ENCODE results near the gene RNF182.
"Not testable (repeated sequence)": the region's sequence is repeated elsewhere in the genome, so short reads cannot be mapped to it uniquely, and the experiment has no call there.

Gene RNF182

DNA sequence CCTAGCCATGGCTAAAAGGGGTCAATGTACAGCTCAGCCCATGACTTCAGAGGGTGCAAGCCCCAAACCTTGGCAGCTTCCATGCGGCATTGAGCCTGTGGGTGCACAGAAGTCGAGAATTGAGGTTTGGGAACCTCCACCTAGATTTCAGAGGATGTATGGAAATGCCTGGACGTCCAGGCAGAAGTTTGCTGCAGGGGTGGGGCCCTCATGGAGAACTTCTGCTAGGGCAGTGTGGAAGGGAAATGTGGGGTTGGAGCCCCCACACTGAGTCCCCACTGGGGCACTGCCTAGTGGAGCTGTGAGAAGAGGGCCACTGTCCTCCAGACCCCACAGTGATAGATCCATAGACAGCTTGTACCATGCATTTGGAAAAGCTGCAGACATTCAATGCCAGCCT, 47.9 kb downstream of the RNF182 start:
- not testable (repeated sequence) for DNase-seq

DNA sequence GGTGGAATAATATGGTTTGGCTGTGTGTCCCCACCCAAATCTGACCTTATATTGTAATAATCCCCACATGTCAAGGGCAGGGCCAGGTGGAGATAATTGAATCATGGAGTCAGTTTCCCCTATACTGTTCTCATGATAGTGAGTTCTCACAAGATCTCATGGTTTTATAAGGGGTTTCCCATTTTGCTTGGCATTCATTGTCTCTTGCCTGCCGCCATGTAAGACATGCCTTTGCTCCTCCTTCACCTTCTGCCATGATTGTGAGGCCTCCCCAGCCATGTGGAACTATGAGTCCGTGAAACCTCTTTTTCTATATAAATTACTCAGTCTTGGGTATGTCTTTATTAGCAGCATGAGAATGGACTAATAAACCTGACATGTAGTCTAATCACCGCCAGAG, 48.7 kb downstream of the RNF182 start:
- not testable (repeated sequence) for DNase-seq

DNA sequence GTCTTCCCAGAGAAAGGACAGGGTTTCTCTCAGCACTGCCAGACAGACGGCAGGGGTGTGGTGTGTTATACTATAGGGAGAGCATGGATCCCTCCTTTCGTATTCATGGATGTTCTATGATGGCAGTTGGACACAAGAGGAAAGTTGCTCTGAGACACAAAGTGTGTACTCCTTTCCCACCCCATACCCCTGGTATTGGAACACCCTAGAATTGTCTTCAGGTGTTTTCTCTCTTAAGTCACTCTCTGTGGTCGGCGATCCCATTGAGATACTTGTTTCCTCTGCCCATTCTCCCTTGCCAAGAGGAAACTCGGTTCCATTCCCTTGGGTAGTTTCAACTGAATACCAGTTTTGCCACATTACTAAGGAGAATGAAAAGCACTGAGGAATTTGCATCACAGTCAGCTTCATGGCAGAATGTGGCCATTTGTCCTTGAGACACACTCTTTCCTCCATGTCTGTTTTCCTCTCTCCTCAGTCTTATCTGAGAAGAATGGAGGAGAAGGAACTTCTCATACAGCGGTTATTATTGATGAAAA, 53.4 kb downstream of the RNF182 start:
- no peak for DNase-seq

DNA sequence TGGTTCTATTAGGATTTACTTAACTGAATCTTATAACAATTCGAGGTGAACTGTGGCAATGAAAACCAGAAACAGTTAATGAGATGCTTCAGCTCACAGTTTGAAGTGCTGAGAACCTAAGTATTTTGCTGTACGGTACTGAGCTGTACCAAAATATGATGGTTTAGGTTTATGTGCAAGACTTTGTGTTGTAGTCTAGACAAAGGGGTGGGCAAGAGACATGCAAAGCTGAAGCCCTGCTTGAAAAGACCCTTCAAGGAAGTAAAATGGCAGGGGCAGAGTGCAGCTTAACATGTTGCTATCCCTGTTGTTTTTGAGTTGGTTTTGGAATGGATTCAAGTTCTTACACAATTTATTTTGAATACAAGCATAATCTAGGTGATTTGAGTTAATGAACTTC, 54.0 kb downstream of the RNF182 start:
- DNase-seq: no peak

DNA sequence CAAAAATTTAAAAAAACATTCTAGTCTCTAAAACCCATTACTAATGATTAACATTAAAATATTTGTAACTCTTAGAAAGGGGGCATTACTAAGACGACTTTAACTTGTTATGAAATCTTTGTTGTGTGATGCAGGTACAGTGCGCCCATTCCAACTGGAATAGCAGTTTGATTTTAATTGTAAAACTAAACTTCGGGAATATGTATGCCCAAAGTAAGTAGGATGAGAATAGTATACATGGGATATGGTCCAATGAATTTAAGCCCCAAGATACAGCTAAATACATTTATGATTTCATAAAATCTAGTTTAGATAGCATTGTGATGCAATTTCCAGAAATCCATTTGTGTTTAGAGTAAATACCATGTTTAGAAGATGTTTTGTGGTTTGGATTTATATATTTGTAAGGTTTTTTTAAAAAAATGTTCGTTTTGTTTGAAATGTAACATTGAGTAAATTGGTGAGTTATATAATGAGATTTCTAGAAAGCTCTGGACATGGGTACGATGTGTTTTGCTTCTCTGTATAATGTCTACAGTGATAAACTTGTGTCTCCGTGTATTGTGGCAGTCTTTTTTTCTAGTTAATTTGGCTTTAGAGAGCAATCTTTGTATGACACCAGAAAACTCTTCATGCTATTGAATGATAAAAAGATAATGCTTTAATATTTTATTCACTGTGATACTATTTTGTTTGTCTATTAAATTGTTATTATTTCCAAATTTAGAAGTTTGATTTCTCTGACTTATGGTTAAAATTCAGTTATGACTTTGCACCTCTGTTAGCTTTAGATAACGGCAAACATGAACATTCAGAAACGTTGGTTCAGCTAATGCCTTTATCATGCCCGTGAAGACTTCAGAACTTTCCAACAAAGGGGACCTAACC, 54.8 kb downstream of the RNF182 start:
- no peak for DNase-seq

DNA sequence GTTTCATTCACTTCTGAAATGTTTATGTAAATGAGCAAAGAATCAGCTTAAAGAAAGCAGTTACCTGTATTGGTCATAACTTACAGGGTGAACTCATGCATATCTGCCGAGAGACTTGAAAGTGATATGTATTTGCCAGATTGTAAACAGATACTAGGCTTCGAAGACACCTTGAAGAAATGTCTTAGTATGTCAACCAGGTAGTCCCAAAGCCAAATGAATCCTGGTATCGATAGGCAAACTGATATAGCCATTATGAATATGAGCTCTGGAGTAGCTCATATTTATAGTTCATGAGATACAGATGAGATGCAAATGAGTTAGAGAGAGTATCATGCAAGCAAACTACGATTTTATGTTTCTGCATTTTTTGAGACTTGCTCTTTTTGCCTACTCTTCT, 55.8 kb downstream of the RNF182 start:
- DNase-seq: no peak

DNA sequence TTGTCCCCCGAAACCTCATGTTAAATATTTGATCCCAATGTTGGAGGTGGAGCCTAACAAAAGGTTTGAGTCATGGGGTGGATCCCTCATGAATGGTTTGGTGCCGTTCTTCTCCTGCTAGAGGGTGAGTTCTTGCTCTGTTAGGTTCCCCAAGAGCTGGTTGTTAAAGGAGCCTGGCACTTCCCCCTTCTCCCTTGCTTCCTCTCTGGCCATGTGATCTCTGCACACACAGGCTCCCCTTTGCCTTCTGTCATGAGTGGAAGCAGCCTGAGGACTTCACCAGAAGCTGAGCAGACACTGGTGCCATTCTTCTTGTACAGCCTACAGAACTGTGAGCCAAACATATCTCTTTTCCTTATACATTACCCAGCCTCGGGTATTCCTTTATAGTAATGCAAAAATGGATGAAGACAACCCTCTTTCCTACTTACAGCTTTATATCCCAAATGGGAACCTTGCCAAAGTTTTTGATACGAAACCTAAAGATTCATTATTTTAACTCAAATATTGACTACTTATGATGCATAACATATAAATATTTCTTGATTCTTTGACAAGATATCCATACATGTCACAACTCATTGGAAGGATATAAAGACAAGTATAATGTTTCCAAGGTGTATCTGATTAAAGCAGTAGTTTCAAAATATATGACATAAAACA, 61.0 kb downstream of the RNF182 start:
- DNase-seq: no peak

DNA sequence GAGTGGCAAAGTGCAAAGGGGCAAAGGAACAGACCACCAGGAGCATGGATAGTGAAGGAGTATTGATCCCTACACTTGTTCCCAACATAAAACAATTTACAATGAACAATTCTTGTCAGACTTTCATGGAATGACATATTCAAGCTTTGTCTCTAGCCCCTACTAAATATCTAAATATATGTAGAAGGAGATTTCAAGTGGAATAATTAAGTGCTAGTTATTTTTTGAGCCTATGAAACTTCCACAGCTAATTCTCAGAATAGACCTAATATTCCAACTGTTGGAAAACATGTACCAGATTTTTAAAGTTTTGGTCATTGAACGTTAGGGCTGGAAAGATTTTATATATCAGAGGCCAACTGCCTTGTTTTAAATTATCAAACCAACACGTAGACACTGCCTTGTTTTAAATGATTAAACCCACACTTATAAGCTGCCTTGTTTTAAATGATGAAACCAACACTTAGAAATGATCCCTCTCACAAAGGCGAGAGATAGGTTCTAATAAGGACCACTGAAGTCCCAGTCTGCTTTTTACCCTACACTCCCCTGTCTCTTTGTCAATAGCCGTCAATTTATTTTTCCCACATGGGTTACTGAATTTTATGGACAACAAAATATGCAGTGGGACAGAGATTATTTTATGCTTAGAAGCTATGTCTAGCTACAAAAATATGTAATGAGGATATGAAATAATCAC, 62.1 kb downstream of the RNF182 start:
- DNase-seq: no peak

DNA sequence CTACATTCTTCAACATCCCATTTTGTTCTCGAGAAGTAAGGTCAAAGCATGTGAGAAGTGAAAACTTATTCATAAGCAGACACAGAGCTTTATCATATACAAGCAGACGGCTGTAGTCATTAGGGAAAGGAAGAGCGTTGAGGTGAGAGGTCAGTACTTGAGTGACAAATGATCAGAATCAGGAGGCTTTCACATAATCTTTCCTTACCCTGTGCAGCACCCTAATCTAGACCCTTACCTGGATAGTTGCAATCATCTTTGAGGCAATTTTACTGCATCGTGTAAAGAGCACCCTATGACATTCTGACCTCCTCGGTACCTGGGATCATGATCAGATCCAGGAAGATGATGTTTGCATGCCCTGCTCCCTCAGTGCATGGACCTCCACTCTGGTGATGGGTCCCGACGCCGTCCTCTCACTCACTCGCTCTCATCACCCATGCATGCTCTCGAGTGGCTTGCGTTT, 62.7 kb downstream of the RNF182 start:
- no peak for DNase-seq

DNA sequence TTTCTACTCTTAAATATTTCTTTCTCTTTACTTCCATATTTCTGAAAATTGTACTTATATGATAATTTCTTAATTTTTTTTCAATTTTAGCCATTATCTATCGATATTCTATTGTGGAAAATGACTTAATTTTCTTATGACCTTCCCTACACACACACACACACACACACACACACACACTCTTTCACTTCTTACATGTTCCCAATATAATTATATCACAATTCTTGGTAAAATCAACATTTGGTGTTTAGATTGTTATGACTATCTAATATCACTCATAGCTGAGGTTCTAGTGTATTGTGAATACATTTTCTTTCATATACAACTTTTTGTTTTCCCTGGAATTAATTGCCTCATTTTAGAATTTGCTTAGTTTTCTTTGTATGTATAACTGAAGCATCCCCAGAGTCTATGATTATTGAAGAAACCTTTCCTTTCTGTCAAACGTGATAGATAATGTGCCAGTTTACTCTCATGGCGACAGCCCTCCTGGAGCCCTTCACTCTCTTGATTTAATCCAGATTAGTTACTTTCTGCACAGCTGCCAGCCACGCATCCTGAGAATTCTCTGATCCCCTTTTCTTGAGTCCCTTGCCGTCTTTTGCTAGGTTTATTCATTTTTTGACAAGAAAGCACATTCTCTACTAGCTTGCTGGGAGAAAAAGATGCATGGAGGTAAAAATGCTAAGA, 63.4 kb downstream of the RNF182 start:
- no peak for DNase-seq

DNA sequence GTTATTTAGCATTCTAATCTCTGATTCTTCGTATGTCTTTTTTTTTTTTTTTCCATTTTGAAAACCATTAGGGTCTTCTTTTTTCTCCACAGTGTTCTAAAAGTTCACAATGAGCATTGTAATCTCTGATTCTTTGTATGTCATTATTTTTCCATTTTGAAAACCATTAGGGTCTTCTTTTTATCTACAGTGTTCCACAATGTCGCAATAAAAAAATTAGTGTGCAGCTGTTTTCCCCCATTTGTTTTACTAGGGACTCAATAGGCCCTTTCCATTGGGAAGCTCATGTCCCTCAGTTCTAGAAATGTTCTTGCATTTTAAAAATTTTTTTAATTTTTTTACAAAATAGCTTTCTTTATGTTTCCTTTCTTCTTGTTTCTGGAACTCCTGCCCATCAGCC, 64.2 kb downstream of the RNF182 start:
- no peak for DNase-seq

DNA sequence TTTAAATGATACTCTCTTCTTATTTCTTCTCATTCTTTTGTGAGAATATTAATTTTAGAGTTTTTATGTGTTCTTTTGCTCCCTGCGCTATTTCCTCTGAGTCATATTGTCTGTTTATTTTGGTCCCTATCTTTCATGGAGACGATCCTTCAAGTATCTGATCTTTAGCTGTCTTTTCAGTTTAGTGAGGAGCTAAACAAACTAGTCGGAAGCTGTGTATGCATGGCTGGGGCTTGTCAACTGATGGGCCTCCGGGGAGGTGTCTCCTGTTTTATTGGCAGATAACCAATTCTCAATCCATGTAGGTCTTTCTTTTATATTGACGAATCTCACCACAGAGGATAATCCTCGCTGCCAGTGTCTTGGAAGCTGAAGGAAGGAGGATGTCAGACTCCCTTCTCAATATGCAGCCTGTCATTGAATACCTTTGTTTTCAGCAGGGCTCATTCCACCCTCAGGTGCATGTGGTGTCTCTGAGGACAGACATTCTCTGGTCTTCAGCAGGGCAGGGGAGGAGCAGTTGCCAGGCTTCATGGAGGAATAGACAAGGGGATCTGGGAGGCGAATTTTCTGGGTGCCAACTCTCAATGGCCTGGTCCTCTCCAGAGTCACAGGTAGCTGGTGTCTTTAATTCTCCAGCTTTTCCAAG, 64.9 kb downstream of the RNF182 start:
- DNase-seq: no peak

DNA sequence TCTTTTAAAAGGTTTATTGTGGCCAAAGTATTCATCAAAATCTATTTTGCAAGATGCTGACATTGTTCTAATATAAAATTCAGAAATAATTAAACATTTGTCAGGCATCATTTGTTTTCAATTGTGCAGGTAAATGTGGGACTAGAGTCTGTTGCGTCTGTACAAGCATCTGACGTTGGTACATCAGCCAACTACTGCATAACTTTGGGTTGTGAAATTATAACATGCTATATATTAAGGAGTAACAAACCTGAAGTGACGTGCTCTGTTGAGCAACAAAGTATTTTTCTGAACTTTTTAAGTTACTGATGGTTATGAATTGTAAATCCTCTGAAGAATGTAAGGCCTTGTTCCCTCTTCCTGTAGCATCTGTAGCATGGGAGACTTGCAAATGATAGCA, 66.0 kb downstream of the RNF182 start:
- no peak for DNase-seq

DNA sequence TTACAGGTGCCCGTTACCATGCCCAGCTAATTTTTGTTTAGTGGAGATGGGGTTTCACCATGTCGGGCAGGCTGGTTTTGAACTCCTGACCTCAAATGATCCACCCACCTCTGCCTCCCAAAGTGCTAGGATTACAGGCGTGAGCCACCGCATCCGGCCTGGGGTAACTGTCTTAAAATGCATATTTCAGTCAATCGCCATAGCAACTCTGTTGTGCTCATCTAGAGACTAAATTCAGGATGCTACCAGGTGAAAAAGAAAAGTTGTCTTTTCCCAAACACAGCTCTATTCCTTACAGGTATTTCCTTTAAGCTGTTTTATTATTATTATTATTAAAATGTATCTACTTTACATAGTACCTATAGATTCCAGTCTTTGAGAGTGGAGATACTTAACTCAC, 66.6 kb downstream of the RNF182 start:
- DNase-seq: no peak

DNA sequence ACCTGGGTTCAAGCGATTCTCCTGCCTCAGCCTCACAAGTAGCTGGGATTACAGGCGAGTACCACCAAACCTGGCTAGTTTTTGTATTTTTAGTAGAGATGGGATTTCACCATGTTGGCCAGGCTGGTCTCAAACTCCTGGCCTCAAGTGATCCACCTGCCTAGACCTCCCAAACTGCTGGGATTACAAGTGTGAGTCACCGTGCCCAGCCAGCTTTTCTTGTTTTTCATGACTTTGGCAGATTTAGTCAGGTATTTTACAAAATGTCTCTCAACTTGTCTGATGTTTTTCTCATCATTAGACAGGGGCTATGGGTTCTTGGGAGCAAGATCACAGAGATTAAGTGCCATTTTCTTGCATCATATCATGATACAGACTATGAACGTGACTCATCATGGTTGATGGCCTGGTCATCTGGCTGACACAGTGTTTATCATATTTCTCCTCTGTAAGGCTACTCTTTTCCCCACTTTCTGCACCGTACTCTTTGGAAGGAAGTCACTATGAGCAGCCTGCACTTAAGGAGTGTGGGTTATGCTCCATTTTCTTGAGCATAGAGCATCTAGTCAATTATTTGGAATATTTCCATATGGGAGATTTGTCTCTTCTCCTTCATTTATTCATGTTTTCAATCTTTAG, 67.8 kb downstream of the RNF182 start:
- no peak for DNase-seq

DNA sequence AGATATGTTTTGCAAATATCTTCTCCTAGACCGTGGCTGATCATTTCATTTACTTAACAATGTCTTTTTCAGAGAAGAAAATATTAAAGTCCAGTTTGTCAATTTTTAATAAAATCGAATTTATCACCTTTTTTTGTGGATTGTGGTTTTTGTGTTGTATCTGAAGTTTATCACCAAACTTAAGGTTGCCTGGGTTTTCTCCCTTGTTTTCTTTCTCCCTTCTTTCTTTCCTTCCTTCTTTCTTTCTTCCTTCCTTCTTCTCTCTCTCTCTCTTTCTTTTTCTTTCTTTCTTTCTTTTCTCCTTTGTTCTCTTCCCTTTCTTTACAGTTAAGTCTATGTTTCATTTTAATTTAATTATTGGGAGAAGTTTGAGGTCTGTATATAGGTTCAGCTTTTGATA, 68.7 kb downstream of the RNF182 start:
- DNase-seq: no peak

DNA sequence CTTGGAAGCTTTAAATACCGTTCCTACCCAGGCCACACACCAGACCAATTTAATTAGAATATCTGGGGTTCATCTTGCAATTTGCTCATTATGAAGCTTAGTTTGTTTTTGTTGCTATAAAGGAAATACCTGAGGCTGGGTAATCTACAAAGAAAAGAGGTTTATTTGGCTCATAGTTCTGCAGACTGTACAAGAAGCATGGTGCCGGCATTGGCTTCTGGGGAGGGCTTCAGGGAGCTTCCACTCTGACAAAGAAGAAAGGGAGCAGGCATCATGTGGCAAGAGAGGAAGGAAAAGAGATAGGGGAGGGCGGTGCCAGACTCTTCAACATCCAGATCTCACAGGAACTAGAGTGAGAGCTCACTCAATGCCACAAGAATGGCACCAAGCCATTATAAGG, 73.6 kb downstream of the RNF182 start:
- DNase-seq: no peak

DNA sequence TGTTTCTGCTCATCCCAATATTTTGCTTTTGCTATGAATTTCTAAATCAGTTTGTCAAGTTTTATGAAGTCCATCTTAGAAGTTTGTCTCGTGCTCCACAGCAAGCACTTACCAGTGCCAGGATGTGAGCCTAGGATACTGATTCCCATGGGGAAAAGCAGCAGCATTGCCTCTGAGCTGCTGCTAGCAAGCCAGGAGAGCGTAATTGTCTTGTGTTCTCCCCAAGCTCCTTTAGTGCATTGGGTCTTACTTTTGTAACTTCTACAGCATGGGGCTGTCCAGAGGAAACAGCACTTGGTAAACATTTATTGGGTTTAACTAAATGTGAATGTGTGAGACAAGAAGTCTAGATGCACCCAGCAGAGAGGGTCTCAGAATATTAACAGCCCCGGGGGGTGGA, 76.1 kb downstream of the RNF182 start:
- no peak for DNase-seq

DNA sequence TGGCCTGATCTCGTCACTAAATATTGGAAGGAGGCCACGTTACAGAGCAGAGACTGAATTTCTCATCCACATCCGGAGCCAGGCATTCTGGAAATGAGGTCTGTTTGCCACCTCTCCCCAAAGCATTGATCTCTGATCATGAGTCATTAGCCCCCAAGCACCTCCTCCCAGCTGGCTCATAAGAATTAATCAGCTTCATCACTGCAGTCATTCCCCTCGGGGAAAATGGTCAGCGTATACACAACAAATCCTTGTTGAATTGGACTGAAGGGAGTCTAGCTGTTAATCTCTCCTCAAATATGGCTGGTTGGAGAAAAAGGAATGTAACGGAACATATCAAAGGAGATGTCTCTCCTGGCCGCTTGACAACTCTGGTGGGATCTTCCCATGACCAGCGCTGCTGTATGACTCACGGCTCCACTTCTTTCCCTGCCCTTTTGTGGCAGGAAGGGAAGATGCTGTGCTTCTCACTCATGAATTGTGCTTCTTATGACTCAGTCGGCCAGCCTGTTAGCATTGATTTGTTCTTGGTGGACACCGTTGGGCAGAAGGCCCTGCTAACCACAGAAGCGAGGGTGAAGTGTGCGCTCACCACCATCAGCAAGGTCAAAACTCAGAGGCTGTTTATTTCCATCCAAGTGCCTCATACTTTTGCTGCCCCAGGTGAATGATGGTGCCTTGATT, 76.7 kb downstream of the RNF182 start:
- DNase-seq: no peak

DNA sequence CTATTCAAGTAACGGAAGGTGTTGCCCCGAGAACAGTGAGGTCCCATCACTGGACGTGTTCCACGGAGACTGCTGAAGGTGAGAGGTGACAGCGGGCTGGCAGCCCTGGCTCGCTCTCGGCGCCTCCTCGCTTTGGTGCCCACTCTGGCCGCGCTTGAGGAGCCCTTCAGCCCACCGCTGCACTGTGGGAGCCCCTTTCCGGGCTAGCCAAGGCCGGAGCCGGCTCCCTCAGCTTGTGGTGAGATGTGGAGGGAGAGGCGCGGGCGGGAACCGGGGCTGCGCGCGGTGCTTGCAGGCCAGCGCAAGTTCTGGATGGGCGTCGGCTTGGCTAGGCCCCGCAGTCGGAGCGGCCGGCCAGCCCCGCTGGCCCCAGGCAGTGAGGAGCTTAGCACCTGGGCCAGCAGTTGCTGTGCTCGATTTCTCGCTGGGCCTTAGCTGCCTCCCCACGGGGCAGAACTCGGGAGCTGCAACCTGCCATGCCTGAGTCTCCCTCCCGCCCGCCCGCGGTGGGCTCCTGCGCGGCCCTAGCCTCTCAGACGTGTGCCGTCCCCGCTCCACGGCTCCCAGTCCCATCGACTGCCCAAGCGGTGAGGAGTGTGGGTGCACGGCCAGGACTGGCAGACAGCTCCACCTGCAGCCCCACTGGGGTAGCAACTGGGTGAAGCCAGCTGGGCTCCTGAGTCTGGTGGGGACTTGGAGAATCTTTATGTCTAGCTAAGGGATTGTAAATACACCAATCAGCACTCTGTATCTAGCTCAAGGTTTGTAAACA, 77.6 kb downstream of the RNF182 start:
- no peak for DNase-seq
